GM21360 (cell line): ENCODE results near the gene NBAS.

Source experiments
- ATAC-seq: cut with Tn5 transposase; IDR thresholded peaks from one replicate; pipeline ENCODE4 v1.9.1; 2021; ENCODE audit warnings: mild to moderate bottlenecking, moderate library complexity; ENCODE audit not compliant: unreplicated experiment

Gene NBAS

DNA sequence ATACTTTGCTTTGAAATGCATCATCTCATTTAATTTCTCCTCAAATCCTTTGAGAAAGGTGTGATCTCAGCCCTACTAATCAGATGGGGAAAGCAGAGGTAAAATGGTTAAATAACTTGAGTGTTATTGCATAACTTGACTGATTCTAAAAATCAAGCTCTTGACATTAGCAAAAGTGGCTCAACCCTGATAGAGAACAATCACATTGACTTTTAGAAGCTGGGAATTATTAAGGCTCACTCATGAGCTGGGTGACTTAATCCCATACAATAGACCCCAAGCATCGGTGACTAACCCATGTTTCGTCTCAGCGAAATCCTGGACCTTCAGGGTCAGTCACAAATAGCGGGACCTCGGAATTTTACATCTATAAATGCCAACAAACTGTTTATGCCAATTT lies 378.9 kb downstream of the NBAS start:
- ATAC-seq, result no peak

DNA sequence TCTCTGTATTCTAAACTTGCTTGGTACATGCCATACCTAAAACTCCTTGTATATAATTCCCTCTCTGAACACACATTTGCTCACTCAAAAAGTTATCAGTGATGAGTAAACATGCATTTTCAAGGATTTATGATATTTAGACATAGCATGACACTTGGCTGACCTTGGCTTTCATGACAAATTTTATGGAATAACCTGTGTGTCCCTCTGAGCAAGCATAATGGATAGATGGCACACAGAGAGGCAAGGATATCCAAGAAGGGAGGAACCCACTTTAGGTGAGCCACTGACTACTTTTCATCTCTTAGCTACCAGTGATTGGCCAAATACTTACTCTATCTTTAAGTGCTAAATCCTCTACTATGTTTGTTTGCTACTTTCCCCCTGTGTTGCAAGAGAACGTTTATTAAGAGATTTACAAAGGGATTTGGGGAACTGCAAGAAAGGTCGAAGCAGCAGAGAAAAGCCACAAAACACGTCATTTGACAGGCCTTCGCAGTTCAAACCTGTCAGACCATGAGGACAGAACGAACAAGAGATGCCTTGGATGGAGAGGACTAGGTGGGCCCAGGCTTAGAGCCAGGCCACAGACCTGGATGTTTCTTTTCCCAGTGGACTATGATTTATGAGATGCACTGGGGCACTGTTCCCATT lies 379.9 kb downstream of the NBAS start:
- no peak for ATAC-seq

DNA sequence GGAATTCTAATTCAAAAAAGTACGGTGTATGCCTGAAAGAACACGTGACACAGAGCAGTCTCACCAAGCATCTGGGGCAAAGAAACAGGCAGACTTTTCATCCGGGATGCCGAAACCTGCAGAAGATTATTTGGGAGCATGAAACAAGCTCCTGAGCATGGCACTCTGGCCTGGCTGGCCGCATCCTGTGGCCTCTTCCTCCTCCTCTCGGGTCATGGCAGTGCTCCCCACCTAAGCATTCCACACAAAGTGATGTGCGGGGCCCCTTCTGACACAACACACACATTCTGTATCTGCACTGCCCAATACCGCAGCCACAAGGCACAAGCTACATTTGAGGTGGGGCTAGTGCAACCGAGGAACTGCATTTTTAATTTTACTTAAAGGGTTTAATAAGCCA lies 380.8 kb downstream of the NBAS start:
- no peak for ATAC-seq

DNA sequence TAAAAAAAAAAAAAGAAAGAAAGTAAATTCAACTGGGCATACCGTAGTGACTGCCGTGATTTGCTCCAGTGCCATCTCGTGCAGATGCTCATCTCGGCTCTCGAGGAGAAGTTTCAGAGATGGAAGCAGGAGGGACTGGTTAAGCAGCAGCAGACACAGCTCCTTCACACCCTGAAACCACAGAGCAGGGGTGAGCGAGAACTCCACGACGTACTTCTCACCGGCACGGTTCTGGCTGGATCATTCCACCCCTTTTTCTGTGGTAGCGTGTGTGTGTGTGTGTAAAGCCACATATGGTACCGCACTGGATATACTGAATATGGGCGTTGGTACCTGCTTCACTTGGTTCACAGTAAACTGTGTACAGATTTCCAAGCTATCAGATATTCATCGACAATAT lies 382.2 kb downstream of the NBAS start:
- no peak for ATAC-seq

DNA sequence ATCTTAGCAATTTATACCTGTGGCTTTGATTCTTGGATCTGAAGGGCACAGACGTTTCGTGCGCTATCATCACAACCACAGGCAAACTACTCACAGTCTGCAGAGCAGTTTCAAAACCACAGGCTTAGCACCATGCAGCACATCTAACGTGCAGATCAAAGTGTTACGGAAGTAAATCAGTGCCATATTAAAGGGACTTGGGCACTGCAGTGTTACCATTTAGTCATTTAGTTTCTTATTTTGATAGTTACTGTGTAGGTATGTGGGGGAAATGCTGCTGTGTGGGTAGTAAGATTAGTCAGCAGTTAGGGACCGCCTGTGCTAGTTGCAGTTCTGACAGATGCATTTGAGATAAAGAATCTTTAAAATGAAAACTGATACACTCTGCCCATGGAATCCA lies 384.0 kb downstream of the NBAS start:
- peak; percentile 96 for ATAC-seq

DNA sequence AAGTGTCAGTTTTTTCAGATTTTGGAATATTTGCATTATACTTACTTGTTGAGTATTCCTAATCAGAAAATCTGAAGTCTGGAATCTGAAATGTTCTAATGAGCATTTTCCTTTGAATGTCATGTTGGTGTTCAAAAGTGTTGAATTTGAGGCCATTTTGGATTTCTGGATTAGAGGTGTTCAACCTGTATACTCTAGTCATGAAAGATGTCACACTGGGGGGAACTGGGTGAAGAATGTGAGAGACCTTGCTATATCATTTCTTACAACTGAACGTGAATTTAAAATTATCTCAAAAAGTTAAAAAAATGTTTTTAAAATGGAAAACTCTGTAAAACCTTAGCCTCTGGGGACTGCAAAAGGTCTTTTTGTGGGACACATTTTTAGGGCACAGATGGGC lies 384.5 kb downstream of the NBAS start:
- ATAC-seq, result no peak

DNA sequence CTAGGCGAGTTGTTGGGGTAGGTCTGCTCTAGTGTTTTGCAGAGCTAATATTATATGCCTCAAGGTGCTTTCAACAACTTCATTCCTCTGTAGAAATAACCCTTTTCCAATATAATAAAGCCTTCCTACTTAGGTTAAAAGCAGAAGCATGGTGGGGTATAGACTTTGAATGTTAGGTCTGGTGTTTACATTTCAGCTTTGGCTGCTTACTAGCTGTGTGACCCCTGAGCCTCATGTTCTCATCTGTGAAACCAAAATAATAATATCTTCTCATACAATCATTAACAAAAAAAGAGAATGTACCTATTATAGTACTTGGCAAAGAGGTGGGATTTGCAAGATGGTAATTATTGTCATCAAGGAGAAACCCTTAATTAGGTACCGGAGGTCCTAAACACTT lies 386.6 kb downstream of the NBAS start:
- no peak for ATAC-seq

DNA sequence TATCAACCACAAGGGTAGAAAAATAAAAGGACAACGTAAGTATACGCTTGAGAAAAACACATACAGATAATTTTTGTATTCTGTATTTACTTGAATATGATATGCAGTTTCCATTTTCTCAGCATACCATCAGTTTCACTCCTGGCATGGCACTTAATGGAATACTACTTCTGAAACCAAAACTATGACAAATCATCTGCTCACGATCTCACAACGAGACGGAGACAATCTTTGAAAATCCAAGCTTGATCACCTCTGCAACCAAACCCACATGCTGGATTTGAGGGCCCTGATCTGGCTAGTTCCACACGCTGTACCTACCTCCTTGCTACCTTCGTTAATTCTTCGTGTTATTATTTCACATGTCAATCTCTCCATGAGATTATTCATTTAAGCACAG lies 387.6 kb downstream of the NBAS start:
- no peak for ATAC-seq

DNA sequence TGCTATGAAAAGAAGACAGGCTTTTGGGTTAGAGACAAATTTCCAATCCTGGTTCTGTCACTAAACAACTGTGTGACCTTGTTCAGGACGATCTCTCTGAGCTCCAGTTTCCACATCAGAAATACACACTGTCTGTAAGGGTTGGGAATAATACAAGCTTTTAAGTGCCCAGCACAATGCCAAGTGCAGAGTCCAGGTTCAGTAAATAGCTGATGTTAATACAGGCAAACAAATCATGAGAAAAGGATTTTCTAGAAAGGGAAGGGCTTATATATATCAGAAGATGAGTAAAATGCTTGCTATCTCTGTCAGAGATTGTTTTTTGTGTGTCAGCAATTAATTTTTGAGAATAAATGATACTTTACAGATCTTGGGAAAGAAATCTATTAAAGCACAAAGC lies 388.3 kb downstream of the NBAS start:
- ATAC-seq, result no peak

DNA sequence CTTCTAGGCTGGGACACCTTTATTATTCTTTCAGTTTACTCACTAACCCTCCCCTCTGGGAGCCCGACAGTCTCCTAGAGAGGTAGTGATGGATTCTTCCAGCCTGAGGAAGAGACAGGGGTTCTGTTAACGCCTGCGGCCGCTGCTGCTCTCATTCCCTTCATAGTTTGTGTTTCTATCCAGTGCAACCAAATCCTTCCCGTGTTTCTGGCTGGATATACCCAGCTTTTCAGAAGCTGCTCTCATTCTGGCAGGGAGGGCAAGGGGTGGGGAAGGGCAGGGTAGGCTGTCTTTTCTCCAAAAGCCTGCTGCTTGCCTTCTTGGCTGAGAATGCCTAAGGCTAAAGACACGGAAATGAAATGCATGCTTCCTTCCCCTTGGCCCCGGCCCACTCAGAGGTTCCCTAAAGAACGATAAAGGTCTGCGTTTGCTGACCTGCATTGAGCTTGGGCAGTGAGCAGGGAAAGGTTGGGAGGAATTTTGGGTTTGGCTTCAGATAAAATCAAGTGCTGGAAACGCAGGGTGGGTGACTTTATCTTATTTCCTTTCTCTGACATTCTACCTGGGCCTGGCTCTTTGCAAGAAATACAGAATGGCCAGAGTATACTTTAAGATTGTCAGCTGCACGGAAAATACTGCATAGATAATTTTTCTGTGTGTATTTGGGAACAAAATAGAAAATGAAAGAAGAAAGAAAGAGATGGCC lies 390.9 kb downstream of the NBAS start:
- no peak for ATAC-seq

DNA sequence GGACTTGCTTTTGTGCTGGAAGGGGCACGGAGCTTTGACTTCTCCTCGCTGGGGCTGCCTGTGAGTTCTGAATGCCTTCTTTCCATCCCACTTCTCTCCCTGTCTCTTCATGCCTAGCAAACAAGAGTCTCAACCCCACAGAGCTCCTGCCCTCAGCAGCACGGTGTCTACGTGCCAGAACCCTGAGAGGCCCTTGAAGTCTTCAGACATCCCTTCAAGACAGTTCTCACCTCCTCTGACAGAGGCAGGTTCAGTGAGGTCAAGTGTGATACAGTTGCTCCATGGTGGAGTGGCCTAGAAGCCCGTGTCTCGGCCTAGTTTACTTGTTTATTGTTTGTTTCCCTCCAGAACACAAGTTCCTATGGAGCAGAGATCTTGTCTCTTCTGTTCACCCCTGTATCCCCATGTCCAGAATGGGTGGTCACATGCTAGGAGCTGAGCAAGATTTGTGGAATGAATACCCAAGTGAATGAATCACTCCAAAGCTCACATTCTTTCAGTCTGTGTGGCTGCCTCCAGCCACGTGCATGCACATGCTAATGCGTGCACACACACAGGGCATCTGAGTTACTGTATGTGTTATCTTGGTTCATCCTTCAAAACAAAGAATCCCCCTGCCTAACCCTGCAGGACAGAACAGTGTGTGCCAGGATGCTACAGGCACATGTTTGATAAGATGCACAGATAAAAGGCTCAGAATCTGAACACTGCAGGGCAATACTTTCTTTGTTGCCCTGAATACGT lies 391.6 kb downstream of the NBAS start:
- no peak for ATAC-seq

DNA sequence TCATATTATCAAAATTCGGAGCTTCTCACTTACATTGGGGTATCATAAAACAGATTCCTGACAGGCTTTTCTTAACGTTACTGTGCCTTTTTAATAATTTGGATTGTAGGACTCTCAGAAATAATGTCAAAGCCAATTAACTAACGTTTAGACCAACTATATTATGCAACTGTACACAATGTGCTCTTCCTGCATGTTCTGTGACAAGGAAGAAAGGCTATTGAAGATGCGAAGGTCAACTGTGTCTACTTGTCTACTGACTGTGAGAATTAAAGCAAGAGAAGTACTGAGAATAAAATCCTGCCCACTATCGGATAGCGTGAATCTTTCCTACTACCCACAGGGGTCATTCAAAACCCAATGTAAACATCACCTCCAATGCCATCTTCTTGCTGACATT lies 393.0 kb downstream of the NBAS start:
- ATAC-seq, result no peak

DNA sequence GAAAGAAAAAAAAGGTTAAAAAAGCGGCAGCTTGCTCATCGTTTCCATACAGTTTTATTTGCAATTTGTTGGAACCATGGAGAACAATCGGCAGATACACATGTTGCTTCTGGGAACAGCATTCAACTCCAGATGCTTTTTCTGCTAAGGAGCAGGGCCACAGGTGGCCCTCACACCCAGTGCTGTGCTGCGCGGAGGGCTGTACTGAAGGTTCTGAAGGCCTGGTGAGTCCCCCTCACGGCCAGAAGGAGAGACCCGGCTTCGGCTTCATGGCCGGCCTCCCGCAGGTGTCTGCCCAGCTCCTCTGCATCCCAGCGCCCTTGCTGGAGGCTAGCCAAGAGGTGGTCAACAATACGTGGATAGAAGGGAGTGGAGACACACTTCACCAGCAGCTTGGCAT lies 394.3 kb downstream of the NBAS start:
- ATAC-seq, result no peak

DNA sequence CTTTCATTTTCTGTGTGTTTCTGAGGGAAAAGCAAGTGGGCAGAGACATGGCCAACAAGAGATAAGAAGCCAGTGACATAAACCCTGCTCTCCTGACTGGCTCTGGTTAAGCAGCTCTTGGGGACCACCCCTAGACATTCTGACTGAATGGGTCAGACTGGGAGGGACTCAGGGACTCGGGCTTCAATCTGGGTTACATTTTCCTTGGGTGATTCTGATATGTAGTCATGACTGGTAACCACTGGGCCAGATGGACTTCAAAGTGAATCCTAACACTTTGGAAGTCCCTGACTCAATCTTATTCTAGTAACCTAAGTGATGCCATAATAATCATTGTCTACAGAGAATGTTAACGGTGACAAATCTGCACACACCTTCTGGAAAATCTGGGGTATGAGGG lies 397.8 kb downstream of the NBAS start:
- no peak for ATAC-seq

DNA sequence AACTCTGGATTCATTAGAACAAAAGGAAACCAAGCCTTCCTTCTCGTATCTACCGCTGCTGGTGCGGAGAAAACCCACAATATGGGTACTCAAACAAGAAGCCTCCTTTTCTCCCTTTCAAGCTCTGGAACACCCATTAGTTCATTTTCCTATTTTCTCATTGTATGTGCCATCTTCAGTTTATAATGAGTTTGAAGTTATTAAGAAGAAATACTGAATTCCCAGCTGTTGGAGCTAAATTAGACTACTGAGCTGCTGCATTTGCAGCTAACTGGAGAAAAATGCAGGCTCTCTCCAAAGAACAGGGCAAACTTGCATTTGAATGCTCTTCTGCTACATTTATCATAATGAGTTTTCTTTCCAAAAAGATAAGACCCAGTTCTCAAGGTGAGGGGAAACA lies 398.5 kb downstream of the NBAS start:
- ATAC-seq, result no peak

DNA sequence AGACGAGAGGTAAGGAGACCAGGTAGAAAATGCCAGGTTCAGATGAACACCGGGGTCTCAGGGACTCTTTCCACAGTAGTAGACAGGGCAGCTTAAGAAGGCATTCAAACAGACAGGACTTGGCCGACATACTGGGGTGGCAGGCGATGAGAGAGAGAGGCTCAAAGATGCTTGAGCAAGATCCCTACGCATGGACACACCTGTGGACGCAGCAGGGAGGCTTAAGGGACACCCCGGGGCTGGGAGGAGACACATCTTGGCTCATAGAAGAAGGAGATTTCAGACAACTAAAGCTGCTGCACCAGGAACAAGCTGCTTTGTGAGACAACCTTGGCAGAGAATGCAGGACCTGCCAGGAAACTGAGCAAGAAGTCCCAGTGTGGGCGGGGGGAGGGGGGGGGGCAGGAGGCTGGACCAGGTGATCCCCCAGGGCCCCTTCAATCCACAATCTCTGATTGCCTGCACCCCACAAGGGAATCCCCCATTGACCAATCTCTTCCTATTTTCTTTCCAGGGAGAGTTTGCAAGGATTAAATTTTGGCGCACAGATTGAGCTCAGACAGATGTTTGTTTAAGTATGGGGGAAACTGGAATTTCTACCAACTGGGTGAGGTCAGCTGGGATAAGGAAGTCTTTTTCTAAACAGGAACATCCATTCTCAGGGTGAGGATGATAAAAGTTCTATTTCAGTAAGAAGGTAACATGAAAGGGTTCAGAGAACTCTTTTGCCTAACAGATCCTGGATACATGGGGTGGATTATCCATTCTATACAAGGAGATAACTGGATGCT lies 400.7 kb downstream of the NBAS start:
- ATAC-seq, result no peak

DNA sequence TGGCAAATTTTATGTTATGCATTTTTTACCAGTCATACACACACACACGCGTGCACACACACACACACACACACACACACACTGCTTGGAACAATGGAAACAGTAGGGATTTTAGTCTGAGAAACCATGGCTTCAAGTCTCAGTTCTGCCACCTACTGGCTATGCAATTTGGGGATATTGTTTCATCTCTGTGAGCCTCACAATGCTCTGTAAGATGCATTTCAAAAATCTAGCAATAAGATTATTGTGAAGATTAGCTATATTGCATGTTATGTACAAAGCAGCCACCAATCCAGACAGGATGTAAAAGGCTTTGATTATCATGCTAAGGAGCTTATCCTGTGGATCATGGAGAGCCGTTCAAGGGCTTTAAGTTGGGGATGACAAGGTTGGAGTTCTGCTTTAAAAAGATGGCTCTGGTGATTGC lies 401.4 kb downstream of the NBAS start:
- ATAC-seq, result no peak

DNA sequence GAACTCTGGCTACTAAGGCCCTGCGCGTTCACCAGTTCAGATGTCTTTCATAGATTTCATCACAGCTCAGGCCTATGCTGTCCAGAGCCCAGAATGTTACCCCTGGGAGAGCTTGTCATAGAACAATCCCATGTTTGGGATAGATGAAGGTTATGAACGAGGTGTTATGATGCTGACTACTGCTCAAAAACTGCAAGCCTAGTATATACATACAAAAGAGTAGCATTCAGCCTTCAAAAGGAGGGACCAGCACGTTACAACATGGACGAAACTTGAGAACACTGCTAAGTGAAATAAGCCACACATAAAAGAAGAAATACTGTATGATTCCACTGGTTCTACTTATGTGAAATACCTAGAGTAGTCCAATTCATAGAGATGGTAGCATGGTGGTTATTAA lies 401.9 kb downstream of the NBAS start:
- no peak for ATAC-seq

DNA sequence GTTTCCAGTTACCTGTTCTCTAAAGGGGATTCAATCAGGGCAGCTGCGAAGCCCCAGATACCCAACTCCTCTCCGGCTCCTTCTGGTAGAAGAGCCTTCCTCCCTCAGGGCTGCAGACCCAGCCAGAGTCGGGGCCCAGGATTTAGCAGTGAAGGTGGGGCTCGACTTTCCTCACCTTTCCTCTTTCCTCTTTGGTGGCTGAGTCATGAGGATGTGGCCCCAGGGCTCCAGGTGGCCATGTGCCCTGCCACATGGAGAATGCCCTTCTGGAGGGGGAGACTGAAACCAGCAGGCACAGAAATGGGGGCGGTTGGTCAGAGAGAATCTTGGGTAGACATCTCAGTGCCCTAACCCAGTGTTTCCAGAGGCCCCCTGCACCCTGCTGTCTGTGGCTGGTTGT lies 402.6 kb downstream of the NBAS start:
- no peak for ATAC-seq

DNA sequence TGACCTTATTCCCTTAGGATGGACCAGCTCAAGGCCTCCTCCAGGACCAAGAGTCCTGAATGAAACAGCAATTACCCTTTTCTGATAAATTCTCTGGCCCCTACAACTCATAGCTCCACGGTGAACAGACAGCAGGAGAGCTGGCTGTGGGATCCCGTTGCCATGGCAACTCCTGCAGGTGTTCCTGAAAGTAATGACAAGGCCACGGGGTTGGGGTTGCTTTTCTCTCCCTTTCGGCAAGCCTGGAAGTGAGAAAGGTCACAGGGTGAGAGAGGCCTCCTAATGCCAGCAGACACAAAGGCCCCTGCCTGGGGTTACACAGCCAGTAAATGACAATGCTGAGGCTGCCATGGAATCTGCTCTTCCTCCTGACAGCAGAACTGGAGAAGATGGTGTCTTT lies 403.0 kb downstream of the NBAS start:
- ATAC-seq, result no peak

DNA sequence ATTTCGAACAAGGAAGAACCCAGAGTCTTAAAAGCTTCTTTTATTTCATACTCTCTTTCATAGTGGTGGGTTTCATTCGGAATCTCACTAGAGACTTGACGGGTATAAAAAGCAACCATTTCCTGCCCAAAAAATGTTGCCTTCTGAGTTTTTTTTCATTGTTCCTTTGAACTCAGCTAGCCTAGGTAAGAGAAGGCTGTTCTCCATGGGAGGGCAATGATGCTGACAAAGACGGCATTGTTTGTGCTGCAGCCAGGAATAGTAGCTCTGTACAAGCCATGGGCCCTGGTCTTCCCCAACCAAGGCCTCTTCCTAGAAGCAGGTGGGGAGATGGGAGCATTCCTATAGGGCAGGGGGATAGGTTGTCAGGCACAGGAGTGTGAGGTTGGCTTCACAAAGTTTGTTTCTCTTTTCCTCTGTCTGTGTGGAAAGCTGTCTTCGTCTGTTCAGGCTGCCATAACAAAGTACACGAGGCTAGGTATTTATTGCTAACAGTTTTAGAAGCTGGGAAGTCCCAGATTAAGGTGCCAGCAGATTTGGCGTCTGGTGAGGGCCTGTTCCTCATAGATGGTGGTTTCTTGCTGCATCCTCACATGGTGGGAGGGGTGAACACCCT lies 405.1 kb downstream of the NBAS start:
- no peak for ATAC-seq
